AG09309 (cell line): ENCODE data around the gene GRIK4.

ENCODE experiments used
- DNase-seq: peaks from one replicate; pipeline ENCODE4 v3.0.0-alpha.2; 2010; ENCODE audit warnings: low read depth
- H3K4me3 ChIP-seq: 2 replicates; pipeline ENCODE4 v1.5.1; 2011; ENCODE audit warnings: mild to moderate bottlenecking, low read depth, low read length, moderate library complexity; ENCODE audit not compliant: control insufficient read depth
- TF ChIP-seq, protein P1 (sequence below): IDR thresholded peaks from 2 replicates; pipeline ENCODE4 v1.5.1; 2011; ENCODE audit warnings: mild to moderate bottlenecking, low read depth, low read length, inconsistent platforms; ENCODE audit not compliant: insufficient read depth, control insufficient read depth; ENCODE audit errors: missing control alignments

GRIK4 gene

GRCh38 chr11:120587299-120587698 is 75.8 kb downstream of the GRIK4 start:
- TF ChIP-seq, protein P1, sequence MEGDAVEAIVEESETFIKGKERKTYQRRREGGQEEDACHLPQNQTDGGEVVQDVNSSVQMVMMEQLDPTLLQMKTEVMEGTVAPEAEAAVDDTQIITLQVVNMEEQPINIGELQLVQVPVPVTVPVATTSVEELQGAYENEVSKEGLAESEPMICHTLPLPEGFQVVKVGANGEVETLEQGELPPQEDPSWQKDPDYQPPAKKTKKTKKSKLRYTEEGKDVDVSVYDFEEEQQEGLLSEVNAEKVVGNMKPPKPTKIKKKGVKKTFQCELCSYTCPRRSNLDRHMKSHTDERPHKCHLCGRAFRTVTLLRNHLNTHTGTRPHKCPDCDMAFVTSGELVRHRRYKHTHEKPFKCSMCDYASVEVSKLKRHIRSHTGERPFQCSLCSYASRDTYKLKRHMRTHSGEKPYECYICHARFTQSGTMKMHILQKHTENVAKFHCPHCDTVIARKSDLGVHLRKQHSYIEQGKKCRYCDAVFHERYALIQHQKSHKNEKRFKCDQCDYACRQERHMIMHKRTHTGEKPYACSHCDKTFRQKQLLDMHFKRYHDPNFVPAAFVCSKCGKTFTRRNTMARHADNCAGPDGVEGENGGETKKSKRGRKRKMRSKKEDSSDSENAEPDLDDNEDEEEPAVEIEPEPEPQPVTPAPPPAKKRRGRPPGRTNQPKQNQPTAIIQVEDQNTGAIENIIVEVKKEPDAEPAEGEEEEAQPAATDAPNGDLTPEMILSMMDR: no peak

DNA sequence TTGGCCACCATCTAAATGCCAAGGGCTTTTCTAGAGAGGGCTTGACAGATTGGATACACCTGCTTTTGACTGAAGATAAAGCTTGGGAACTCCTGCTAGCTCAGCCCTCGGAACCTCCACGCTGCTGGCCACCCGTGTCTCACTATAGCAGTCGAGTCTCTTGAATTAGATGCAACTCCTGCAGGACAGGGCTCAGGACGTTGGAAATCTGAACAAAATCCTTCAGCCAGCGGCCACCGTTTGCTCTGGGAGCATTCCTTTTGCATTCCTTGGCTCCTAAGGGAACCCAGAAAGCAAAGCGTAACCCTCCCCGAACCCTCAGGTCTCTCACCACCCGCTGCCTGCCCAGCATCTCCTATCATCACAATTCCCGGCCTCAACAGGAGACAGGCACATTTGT is 77.8 kb downstream of the GRIK4 start:
- H3K4me3 ChIP-seq: no peak overlapping the region
- TF ChIP-seq, protein P1: no peak
- DNase-seq: no peak

More at GRCh38 chr11:120587299-120587698, 75.8 kb downstream of the GRIK4 start:
- no peak for DNase-seq
- no peak overlapping the region for H3K4me3 ChIP-seq

GRCh38 chr11:120590472-120590871 is 78.9 kb downstream of the GRIK4 start:
- DNase-seq: no peak
- no peak overlapping the region for H3K4me3 ChIP-seq
- TF ChIP-seq, protein P1: no peak

- DNase-seq: no peak
- no peak overlapping the region for H3K4me3 ChIP-seq
- TF ChIP-seq, protein P1: no peak
Observed at GRCh38 chr11:120594746-120595145, 83.2 kb downstream of the GRIK4 start.

DNA sequence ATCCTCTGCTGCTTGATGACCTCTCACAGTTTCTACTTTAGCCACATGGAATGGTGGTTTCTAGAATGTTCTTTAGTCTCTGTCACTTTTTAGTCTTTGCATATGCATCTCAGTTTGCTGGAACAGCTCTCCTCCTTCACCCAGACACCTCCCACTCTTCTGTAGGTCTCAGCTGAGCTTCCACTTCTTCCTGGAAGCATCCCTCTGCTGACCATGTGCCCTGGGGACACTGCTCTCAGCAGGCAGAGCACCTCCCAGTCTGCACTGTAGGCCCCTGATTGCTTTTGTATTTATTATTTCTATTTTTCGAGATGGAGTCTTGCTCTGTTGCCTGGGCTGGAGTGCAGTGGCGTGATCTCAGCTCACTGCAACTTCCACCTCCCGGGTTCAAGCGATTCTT is 84.0 kb downstream of the GRIK4 start:
- H3K4me3 ChIP-seq: no peak overlapping the region
- TF ChIP-seq, protein P1: no peak
- DNase-seq: no peak

- no peak for DNase-seq
- TF ChIP-seq, protein P1: no peak
- no peak overlapping the region for H3K4me3 ChIP-seq
Observed at GRCh38 chr11:120597250-120598215, 86.0 kb downstream of the GRIK4 start.
